Measurements from ENCODE around the gene NKX6-1. TPM values are rescaled to one million over a fixed set of nuclear protein-coding genes. Genes with fewer than 3 reads are reported as not detected.
A peak's percentile ranks its signal among the peaks of the same experiment; 100 is the strongest.

The NKX6-1 gene
- total RNA-seq, 2 donors from 2014 or later = not detected

DNA sequence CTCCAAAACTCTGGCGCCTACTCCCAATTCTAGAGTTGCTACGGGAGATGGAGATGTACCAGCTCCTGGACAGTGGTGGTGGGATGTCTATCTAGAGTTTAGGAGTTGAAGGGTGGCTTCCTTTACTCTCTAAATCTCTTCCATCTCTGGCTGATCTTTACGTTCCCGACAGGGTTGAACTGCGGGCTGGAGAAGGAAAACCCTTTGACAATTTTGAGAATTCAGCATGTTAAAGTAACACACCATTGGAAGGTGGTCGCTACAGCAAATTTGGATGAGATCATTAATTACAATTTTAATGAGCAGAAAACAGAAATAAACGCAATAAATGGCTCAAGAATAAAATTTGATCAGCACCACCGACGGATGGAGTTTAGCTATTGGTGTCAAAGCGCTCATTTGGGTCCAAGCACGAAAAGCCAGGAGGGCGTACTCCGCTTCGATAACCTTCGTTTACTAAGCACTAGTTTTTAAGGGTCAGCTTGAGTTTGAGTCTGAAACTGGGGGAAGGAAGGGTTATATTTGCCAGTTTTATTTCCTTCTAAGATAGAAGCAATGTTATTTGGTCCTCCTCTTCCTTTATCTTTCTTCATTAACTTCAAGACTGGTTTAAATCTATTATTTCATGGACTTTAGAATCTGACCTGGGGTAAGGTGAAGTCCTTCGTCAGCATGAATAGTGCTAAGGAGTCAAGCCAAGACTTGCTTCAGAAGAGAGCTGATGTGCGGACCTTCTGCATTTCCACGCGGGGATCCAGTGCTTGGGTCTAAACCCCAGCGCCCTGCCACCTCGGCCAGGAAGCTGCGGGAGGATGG, 1.5 kb upstream of the NKX6-1 start:
- intact Hi-C loops (cut with DNase I) = no loop called here
- DNase-seq (ENCODE audit: low spot score) = no peak

DNA sequence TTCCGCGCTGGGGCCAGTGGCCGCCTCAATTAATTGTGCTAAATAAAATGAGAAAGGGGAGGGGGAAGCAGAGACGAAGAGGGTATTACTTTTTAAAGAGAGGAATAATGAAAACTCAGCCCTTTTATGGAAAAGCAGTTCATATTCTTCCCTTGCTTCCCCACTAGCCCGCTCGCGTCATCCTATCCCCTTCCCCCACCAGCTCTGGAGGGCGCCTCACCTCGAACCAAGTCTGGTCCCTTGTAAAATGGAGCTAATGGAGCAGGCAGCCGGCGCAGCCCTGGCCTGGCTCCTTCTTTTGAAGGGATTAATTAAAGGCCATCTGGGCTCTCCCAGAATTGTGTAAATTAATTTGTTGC, 511 bp upstream of the NKX6-1 start:
- DNase-seq (ENCODE audit: low spot score) = peak; percentile 78
- intact Hi-C loops (cut with DNase I) = no loop called here

DNA sequence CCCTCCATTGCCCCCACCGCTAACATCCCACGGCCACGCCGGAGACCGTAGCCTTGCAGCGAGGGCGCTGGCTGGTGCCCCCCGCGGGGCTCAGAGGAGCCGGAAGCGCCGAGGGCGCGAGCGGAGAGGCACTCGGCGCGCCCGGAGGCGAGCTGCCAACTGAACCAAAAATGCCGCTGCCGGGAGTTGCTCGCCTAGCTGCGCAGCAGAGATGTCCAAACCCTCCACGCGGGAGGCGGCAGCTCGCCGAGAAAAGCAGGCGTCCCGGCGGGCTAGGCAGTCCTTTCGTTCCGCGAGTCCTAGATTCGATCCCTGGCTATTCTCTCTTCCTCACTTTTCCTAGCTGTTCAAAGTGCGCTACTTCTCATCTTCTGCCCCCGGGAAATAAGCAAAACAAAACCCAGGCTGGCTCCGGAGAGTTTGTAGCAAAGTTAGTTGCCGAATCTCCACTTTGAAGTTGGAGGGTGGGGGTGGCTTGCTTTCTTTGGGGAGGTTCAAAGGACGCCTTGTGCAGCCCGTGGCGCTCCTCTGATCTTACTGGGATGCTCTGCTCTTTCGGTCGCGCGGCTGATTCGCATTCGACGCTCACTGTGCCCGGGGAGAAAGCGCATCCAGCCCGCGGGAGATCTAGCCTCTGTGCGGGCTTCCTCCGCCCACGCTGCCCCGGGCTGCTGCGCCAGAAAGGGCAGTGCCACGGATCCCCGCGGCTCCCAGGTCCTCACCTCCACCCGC, 723 bp downstream of the NKX6-1 start:
- DNase-seq (ENCODE audit: low spot score) = peak; percentile 84
- intact Hi-C loops (cut with DNase I) = no loop called here

DNA sequence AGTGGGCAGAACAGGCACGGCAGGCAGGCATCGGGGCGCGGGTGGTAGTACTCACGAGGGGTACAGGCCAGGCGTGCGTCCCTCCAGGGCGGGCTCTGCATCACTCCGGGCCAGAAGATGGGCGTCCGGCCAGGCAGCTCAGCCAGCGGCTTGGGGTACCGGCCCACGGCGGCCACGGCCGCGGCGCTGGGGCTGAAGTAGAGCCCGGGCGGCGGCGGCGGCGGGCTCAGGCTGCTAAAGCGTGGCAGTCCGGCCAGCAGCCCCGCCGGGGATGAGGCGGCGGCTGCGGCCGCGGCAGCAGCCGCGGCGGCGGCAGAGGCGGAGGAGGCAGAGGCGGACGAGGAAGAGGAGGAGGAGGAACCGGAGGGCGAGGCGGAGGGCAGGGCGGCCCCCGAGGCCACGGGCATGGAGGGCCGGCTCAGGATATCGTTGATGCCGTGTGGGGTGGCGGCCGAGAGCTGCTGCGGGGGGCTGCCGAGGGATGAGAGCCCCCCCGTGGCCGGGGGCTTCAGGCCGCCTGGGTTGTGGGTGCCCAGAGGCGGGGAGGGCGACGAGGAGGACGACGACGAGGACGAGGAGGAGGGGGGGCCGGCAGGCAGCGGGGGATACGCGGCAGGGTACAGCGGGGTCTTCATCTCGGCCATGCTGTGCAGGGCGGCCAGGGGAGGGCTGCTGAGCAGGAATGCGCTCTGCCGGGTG, 1.4 kb downstream of the NKX6-1 start:
- DNase-seq (ENCODE audit: low spot score) = peak; percentile 81
- intact Hi-C loops (cut with DNase I) = no loop called here

DNA sequence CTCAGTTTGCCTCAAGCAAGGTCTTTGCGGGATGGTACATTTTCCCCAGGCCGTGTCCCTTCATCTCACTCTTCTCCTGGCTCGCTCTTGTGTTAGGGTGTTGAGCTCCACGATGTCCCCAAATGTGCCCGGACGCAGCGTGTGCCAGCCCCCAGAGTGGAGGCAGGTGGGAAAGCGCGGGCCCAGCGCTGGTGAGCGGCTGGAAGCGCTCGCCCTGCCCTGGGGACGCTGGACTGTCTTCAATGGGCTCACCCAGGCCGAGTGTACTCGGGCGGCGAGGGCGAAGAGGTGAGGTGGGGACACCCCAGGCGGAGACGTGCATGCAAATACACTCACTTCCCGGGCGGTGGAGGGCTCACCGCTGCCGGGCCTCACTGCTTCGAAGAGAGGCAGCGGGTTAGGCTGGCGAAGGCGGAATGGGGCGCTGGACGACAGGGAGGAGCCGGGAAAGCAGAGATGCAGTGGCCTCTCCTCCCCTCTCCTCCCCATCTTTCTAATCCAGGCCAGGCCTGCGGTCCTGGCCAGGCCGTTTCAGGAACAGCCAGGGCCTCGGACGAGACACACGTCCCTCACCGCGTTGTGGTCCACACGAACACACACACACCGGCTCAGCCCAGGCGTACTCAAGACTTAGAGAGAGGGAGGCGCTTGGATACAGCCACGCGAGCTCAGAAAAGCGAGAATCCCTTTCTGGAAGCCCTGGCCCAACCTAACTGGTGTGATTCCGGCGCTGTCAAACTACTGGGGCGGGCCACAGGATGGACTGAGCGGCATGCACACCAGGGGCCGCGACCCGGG, 2.2 kb downstream of the NKX6-1 start:
- intact Hi-C loops (cut with DNase I) = no loop called here

DNA sequence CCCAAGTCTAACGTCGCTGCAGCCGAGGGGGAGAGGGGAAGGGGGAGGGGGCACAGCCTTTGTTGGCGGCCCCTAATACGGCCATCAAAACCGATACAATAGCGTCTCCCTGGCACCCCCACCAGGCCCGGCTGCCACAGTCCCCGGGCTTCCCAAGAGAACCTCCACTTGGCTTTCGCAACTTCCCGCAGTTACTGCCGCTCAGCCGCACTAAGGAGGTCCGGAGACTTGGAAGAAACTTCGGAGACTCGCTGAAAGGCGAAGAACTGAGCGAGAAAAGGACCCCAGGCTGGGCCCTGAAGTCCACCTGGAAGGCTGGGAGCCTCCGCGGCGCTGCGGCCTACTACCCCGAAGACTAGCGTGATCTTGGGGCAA, 2.8 kb downstream of the NKX6-1 start:
- no peak for DNase-seq (ENCODE audit: low spot score)
- intact Hi-C loops (cut with DNase I) = no loop called here

More for the DNA sequence above, 2.2 kb downstream of the NKX6-1 start:
- peak; percentile 72 for DNase-seq (ENCODE audit: low spot score)

DNA sequence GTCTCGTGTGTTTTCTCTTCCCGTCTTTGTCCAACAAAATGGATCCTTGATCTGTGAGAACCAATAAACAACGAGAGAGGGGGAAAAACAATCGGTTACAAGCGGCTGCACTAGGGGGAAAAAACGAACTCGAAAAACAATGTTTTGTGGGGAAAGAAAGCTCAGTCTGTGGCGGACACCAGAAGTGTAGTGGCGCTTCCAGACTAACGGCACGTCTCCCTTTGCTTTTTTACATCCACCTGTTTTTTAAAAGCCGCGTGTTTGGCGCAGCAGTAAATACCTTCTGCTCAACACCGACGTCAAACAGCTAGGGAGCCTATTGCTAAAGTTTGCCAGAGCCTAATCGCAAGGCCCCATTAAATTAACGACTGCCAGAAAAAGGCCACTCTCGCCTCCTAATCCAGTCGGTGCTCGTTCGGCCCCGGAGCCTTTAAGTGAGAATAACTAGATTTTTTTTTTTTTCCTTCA, 3.3 kb downstream of the NKX6-1 start:
- no peak for DNase-seq (ENCODE audit: low spot score)
- intact Hi-C loops (cut with DNase I) = no loop called here

DNA sequence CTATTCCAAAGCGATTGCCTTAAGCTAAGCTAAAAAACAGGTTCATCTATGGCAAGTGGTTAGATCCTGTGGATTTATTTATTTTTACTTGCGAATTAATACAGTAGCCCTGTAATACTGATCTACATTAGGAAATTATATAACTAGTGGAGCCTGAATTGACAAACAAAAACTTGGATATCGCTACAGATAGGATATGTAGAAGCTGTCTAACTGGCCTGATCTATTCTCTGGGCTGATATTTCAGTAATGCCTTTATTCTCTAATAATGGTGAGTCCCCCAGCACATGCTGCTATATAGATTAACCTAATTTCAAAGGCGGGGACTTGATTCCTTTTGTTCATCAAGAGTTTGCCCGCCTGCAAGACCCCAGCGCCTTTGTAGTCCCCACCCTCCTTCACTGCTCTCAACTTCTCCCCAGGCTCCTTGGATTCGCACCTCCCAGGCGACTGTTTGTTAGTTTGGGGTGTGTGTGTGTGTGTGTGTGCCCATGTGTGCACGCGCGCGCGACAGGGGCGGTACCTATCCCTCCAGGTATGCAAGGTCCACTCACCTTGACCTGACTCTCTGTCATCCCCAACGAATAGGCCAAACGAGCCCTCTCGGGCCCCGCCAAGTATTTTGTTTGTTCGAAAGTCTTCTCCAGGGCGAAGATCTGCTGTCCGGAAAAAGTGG, 3.8 kb downstream of the NKX6-1 start:
- intact Hi-C loops (cut with DNase I) = no loop called here
- no peak for DNase-seq (ENCODE audit: low spot score)

DNA sequence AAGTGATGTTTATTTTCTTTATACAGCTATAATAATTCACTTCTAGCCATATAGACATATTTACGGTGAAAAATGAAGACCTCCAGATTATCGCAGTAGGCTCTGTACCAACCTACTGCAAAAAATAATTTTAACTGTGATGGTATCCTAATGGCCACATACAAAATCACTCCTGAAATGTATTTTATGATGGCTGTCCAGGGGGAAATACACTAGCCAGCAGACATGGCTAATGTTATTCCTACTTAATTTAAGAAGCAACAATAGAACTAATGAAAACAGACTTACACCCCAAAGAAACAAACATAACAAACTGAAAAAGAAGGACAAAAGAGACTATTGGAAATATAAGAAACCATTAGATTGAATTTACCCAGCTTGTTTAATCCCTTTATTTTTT, 4.6 kb downstream of the NKX6-1 start:
- DNase-seq (ENCODE audit: low spot score) = no peak
- intact Hi-C loops (cut with DNase I) = no loop called here

DNA sequence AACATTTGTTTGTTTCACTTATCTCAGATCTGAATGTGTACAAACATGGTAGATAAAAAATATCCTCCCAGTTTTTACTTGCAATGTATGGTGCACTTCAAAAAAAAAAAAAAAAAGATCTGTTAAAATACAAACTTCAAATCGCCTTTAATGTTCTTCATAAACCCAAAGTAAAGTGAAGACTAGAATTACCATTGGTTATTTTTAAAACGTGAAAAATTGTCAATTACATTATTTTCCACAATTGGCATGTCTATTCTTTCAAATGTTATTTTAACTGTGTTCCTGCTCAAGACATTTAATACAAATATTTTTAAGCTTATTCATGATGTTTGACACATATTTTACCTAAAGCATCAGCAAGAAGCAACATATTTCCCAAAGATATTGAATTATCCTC, 5.0 kb downstream of the NKX6-1 start:
- no peak for DNase-seq (ENCODE audit: low spot score)
- intact Hi-C loops (cut with DNase I) = no loop called here

DNA sequence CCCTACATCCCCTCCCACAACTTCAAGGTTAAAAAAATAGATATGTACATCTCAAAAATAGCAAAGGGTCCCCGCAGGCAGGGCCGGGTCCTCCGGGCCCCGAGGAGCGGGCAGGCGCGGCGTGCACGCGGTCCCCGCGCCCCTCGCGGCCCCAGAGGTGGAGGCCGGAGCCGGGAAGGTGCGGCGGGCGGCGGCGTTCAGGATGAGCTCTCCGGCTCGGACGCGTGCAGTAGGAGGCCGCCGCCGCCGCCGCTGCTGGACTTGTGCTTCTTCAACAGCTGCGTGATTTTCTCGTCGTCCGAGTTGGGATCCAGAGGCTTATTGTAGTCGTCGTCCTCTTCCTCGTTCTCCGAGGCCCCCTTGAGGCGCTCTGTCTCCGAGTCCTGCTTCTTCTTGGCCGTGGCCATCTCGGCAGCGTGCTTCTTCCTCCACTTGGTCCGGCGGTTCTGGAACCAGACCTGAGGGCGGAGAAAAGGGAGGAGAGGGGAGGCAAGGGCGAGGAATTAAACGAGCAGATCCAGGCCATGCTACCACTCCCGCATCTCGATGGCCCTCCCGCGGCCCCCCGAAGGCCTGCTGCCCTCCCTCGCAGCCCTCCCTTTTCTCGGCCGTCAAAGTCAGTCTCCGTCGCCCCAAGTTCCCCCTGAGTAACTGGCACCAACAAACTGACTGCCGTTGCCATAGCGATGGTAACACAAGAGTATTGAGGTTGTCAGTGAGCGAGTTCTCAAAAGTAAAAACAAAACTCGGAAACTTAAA, 5.8 kb downstream of the NKX6-1 start:
- intact Hi-C loops (cut with DNase I) = no loop called here
- peak; percentile 79 for DNase-seq (ENCODE audit: low spot score)

DNA sequence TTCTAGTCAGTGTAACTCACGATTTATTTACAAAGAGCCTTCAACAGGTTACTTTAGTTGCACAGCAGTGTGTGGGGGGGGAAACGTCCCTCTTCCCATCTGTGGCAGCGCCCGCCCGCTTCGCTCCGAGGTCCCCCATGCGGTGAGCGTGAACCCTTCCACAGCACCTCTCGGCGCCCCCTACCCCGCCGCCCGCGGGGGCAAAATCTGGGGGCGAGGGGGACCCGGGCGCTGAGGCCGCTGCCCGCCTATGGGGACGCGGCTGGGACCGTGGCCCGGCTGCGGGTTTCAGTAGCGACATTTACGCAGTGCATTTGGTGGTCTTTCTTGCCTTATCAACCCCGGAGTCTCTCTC, 6.4 kb downstream of the NKX6-1 start:
- intact Hi-C loops (cut with DNase I) = no loop called here
- DNase-seq (ENCODE audit: low spot score) = no peak

DNA sequence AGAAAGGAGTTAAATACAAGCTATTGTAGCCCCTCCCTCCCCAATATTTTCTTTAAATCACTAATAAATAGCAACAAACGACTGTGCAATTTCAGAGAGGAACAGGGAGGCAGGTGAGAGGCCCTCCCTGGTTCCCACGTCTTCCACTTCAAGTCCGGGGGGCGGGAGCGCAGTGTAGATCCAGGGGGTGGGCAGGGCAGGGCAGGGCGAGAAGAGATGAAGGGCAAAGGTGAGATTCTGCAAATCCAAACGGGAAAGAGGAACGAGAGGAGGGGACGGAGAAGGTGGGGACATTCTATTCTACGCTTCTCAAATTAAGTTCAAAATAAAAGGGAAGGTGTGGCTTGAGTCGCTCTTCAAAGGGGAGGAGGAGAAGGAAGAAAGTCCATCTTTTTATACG, 6.8 kb downstream of the NKX6-1 start:
- intact Hi-C loops (cut with DNase I) = no loop called here
- DNase-seq (ENCODE audit: low spot score) = no peak

DNA sequence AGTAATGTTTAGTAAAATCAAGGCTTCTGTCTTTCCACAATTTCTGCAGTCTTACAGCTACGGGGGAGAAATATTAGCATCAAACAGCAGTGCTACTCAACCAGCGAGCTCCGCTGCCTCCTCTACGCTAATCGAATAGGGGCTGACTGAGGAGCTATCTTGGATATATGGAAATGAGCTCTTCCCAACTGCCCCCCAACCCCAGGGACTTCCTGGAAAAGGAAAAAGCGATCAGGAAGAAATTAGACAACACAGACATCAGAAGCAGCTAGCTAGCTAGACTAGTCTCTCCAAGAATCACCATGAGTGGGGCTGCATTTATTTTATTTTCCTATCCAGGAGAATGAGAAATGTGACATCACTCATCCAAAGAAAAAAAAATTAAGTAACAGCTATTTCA, 7.6 kb downstream of the NKX6-1 start:
- no peak for DNase-seq (ENCODE audit: low spot score)
- intact Hi-C loops (cut with DNase I) = no loop called here

DNA sequence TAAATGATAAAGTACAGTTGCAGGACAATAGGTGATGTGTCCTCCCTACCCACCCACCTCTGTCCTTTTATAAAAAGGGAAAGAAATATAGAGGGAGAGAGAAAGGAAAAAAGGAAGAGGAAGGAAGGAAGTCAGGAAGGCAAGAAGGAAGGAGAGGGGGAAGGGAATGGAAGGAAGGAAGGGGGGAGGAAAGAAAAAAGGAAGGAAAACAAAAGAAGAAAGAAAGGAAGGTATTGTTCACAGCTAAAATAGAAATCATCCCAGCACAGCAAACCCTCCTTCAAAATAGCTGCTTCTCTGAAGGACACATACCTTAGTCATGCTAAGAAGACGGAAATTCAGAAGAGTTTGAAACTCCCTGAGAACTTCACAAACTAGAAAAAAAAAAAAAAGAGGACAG, 8.4 kb downstream of the NKX6-1 start:
- intact Hi-C loops (cut with DNase I) = no loop called here
- DNase-seq (ENCODE audit: low spot score) = no peak

DNA sequence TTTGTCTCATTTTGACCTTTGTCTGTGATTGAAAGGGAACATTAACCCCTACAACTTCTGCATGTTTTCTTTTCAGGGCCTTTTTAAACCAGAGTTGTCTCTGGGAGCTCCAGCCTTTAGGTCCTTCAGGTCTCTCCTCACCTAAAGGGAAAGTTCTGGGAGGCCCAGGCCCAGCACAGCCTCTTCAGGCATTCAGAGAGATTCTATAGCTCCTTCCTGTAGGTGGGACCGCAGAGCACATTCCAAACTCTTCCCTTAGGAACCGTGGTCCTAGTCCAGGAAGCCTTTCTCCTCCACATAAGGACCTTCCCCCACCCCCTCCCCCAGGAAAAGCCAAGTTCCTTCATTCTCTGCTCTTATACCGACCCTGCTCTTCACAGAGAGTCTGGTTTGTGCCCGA, 14.9 kb downstream of the NKX6-1 start:
- DNase-seq (ENCODE audit: low spot score) = no peak

DNA sequence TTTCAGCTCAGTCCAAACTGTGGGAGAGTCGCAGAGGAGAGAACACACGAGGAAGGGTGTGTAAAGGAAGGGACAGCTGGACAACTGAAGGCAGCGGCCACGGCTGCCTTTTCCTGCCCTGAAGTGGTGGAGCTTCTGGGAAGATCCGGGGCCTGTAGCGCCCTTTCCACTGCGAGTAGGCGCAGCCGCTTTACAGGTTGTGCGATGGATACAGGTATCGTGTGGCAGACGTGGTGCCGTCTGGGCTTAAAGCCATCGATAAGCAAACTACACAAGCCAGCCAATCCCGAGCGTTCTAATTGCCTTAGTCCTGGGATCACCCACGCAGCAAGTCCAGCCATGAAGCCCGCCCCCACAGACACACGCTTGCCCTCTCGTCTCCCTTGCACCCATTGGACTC, 15.4 kb downstream of the NKX6-1 start:
- DNase-seq (ENCODE audit: low spot score) = peak; percentile 78
- intact Hi-C loops (cut with DNase I) = no loop called here

More for the DNA sequence above, 14.9 kb downstream of the NKX6-1 start:
- intact Hi-C loops (cut with DNase I) = no loop called here

Data from posterior vena cava (tissue), 2 donors.